GM12878 (cell line): ENCODE measurements around the gene SIKE1. TPM values are rescaled to one million over a fixed set of nuclear protein-coding genes. Genes with fewer than 3 reads are reported as not detected.

Experiments used
- ATAC-seq: fragments of 200-7000 bp; cut with Tn5 transposase; 3 replicates; pipeline ENCODE4 v1.9.1; 2020; ENCODE audit warnings: mild to moderate bottlenecking, moderate library complexity
- BruUV-seq: library from RNA; stranded (reverse); fragments of 400-500 nt; replicated peaks from 2 replicates; lab custom pipeline; 2021; lab: Mats Ljungman, UMichigan
- CTCF ChIA-PET: fragments of 300-600 bp; sonication (Branson Sonifier 250); formaldehyde crosslinking; extraction: SDS; loops from one replicate; lab custom pipeline; 2021; ENCODE audit warnings: inconsistent platforms; lab: Yijun Ruan, JAX
- POLR2A ChIA-PET: fragments of 350-600 bp; formaldehyde crosslinking; extraction: SDS; loops from one replicate; lab custom pipeline; 2021; ENCODE audit warnings: inconsistent platforms; lab: Charles Lee
- RAD21 ChIA-PET: fragments of 300-600 bp; sonication (Branson Sonifier 250); formaldehyde crosslinking; loops from one replicate; lab custom pipeline; 2023; ENCODE audit warnings: antibody characterized with exemption; ENCODE audit not compliant: unreplicated experiment; lab: Charles Lee
- SMC1A ChIA-PET: fragments of 300-600 bp; sonication (Branson Sonifier 250); formaldehyde crosslinking; loops from one replicate; lab custom pipeline; 2023; ENCODE audit not compliant: unreplicated experiment, uncharacterized antibody; lab: Charles Lee
- DNase-seq: peaks from one replicate; pipeline ENCODE4 v3.0.0-alpha.2; 2011; ENCODE audit warnings: low read depth, low spot score
- FAIRE-seq: peaks from 3 replicates; lab custom pipeline; 2011; peaks lifted over from hg19 to GRCh38; lab: Jason Lieb, UNC
- H2AFZ ChIP-seq: 2 replicates; pipeline ENCODE4 v1.6.0; 2011; ENCODE audit warnings: low read depth, low read length, control low read depth; ENCODE audit not compliant: control insufficient read depth
- H3K27ac ChIP-seq: 2 replicates; pipeline ENCODE4 v1.5.1; 2011; ENCODE audit warnings: control low read depth; ENCODE audit not compliant: control insufficient read depth, insufficient read depth
- H3K27me3 ChIP-seq, 2 experiments: replicated peaks in 1 of 2; 2 replicates each; pipeline versions ENCODE4 v1.6.0 to v1.6.1; 2011; ENCODE audit warnings: low read length in 1 of 2; ENCODE audit not compliant: control insufficient read depth in 2 of 2, insufficient read depth in 2 of 2
- H3K36me3 ChIP-seq, 2 experiments: 2 replicates each; pipeline ENCODE4 v1.5.1; 2011; ENCODE audit warnings: low read length in 1 of 2; ENCODE audit not compliant: control insufficient read depth in 2 of 2, insufficient read depth in 2 of 2
- H3K4me1 ChIP-seq: 2 replicates; pipeline ENCODE4 v1.6.1; 2011; ENCODE audit warnings: mild to moderate bottlenecking, low read length, moderate library complexity, mixed read lengths; ENCODE audit not compliant: control insufficient read depth, insufficient read depth
- H3K4me2 ChIP-seq: 2 replicates; pipeline ENCODE4 v1.6.0; 2011; ENCODE audit warnings: control low read depth; ENCODE audit not compliant: control insufficient read depth, insufficient read depth
- H3K4me3 ChIP-seq: fragments of 200-600 bp; sonication (generic); 2 replicates; pipeline ENCODE4 v1.5.1; 2016
- H3K79me2 ChIP-seq: 2 replicates; pipeline ENCODE4 v1.6.0; 2011; ENCODE audit warnings: low read length; ENCODE audit not compliant: control insufficient read depth, insufficient read depth
- H3K9ac ChIP-seq: 2 replicates; pipeline ENCODE4 v1.8.0; 2011; ENCODE audit warnings: low read length, control low read depth, mixed read lengths; ENCODE audit not compliant: control insufficient read depth, insufficient read depth
- H3K9me3 ChIP-seq: replicated peaks from 3 replicates; pipeline ENCODE4 v1.5.1; 2011; ENCODE audit warnings: mild to moderate bottlenecking, low read length; ENCODE audit not compliant: control insufficient read depth, insufficient read depth
- H4K20me1 ChIP-seq: 2 replicates; pipeline ENCODE4 v1.6.0; 2011; ENCODE audit not compliant: control insufficient read depth, insufficient read depth
- ASH2L ChIP-seq: fragments of 300-600, 200-600 bp; sonication (generic); IDR thresholded peaks from 2 replicates; pipeline ENCODE4 v1.6.1; 2017; ENCODE audit warnings: low read depth, mild to moderate bottlenecking, borderline replicate concordance
- CREB1 ChIP-seq: IDR thresholded peaks from 2 replicates; pipeline ENCODE4 v1.6.1; 2012; ENCODE audit warnings: low read depth, mild to moderate bottlenecking, inconsistent platforms
- EZH2 ChIP-seq: IDR thresholded peaks from 2 replicates; pipeline ENCODE4 v1.6.1; 2012; ENCODE audit warnings: low read depth, mild to moderate bottlenecking, control low read depth, inconsistent platforms, low read length, borderline replicate concordance; ENCODE audit not compliant: control insufficient read depth
- KDM1A ChIP-seq: fragments of 200-600 bp; sonication (generic); IDR thresholded peaks from 2 replicates; pipeline ENCODE4 v1.6.1; 2016; ENCODE audit warnings: borderline replicate concordance
- MEF2B ChIP-seq: fragments of 450-650 bp; IDR thresholded peaks from 2 replicates; pipeline ENCODE4 v1.6.1; 2018; ENCODE audit warnings: mild to moderate bottlenecking, moderate library complexity; ENCODE audit not compliant: partially characterized antibody, poor library complexity, severe bottlenecking
- MYC ChIP-seq: IDR thresholded peaks from 2 replicates; pipeline ENCODE4 v1.6.1; 2011; ENCODE audit warnings: mild to moderate bottlenecking, low read length, moderate library complexity, inconsistent platforms; ENCODE audit not compliant: insufficient read depth, insufficient replicate concordance, insufficient read length, severe bottlenecking
- NKRF ChIP-seq: fragments of 450-650 bp; conservative IDR thresholded peaks from 2 replicates; pipeline ENCODE4 v1.6.1; 2017; ENCODE audit warnings: mild to moderate bottlenecking, moderate library complexity
- NR2F1 ChIP-seq: fragments of 450-650 bp; conservative IDR thresholded peaks from 2 replicates; pipeline ENCODE4 v1.6.1; 2017; ENCODE audit warnings: mild to moderate bottlenecking
- SIX5 ChIP-seq: IDR thresholded peaks from 2 replicates; pipeline ENCODE4 v1.6.1; 2011; ENCODE audit warnings: mild to moderate bottlenecking, low read depth, low read length, moderate library complexity; ENCODE audit not compliant: severe bottlenecking
- SMAD5 ChIP-seq: IDR thresholded peaks from 2 replicates; pipeline ENCODE4 v1.6.1; 2016; ENCODE audit warnings: antibody characterized with exemption, low read depth
- TAF1 ChIP-seq: IDR thresholded peaks from 2 replicates; pipeline ENCODE4 v1.6.1; 2011; ENCODE audit warnings: mild to moderate bottlenecking, low read depth, low read length, borderline replicate concordance
- YY1 ChIP-seq: IDR thresholded peaks from 2 replicates; pipeline ENCODE4 v1.6.1; 2011; ENCODE audit warnings: low read depth, mild to moderate bottlenecking, low read length
- ZBTB11 ChIP-seq: fragments of 450-650 bp; formaldehyde crosslinking; IDR thresholded peaks from 2 replicates; pipeline ENCODE4 v1.5.0; 2022; ENCODE audit warnings: mild to moderate bottlenecking, missing genetic modification characterization
- ZNF274 ChIP-seq: IDR thresholded peaks from one replicate; pipeline ENCODE4 v1.8.0; 2011; ENCODE audit not compliant: insufficient read length, insufficient read depth
- WGBS: methylation state at CpG from one replicate; pipeline ENCODE4 v1.1.6; 2016; ENCODE audit warnings: low lambda C conversion rate; ENCODE audit not compliant: insufficient replicate concordance, insufficient coverage; ENCODE audit errors: missing lambda C conversion rate; 5-methylcytosine and 5-hydroxymethylcytosine counted together
- in situ Hi-C: fragments of 300-500 bp; cut with MboI; formaldehyde crosslinking; loops from 9 replicates; pipeline ENCODE4 v1.14.3; 2018; ENCODE audit warnings: mixed read lengths
- intact Hi-C: fragments of 100-400 bp; cut with micrococcal nuclease; formaldehyde crosslinking; loops from one replicate; pipeline ENCODE4 v1.14.2; 2022; ENCODE audit not compliant: unreplicated experiment
- polyA plus RNA-seq, 11 experiments: library from polyadenylated mRNA; depleted of rRNA in 4 of 11; unstranded in 6 of 11; stranded (reverse) in 5 of 11; fragments of >200 nt; fragmentation: Nextera tagmentation in 4 of 11; fragmentation: Illumina TruSeq in 1 of 11; extraction: Ambion mirVana in 4 of 11; extraction: Trizol in 1 of 11; gene quantifications; 1 replicate in 1 of 11; 2 replicates in 10 of 11; pipeline versions ENCODE4 v1.2.1 to v1.2.3, GENCODE V29; 2011 to 2016; ENCODE audit warnings: inconsistent platforms in 2 of 11, missing spikeins in 2 of 11, low read depth in 1 of 11
- total RNA-seq, 4 experiments: library from RNA; depleted of rRNA in 3 of 4; stranded (reverse); fragments of >200 nt in 3 of 4; fragmentation: Illumina TruSeq in 1 of 4; extraction: Trizol in 1 of 4; gene quantifications; 2 replicates each; pipeline versions ENCODE4 v1.2.1 to v1.2.3, GENCODE V29; 2013 to 2021

SIKE1 gene
- total and polyA plus RNA-seq, 10 of the 15 experiments (the other 5 are each of a cell fraction or from before 2014, with no cell fraction given), result 10.4 to 67.0 (median 45.5) TPM

GRCh38 chr1:114720492-114720891 is 60.0 kb downstream of the SIKE1 start:
- ATAC-seq, result no peak

More at GRCh38 chr1:114720492-114720891, 60.0 kb downstream of the SIKE1 start:
- no peaks in the 10 kb centered on the region for H3K9me3 ChIP-seq
- H3K4me3 ChIP-seq, result no peak overlapping the region
- peaks cover 11% of the 10 kb centered on the region for H3K79me2 ChIP-seq
- no TSS peak for BruUV-seq
- WGBS, result 96% methylated on average over 4 of the region's 4 CpGs
- RAD21 ChIA-PET, result no interaction called here
- H3K9ac ChIP-seq, result no peak overlapping the region
- FAIRE-seq, result no peak
- H3K36me3 ChIP-seq, result peaks cover 12 to 34% of the 10 kb centered on the region in 2 experiments
- POLR2A ChIA-PET, result interaction anchor here (0.6 to 1.1 kb wide), 2 partner anchors 16 kb away, joined by 3 read pairs; no protein-coding TSS in a partner anchor
- H4K20me1 ChIP-seq, result no peaks in the 10 kb centered on the region
- no peaks in the 10 kb centered on the region for H3K27me3 ChIP-seq
- no peak overlapping the region for H3K27ac ChIP-seq
- intact Hi-C loops, result no loop called here
- CTCF ChIA-PET, result interaction anchor here (0.6 to 1.5 kb wide), 5 partner anchors 8 to 251 kb away, joined by 3 to 4 read pairs (median 3); no protein-coding TSS in a partner anchor
- in situ Hi-C loops, result no loop called here
- SMC1A ChIA-PET, result interaction anchor here (0.8 to 1.7 kb wide), 4 partner anchors 10 to 357 kb away, joined by 3 to 6 read pairs (median 4); no protein-coding TSS in a partner anchor
- DNase-seq, result no peak
- H2AFZ ChIP-seq, result no peak overlapping the region
- TF ChIP-seq YY1, result no peak
- no peak for TF ChIP-seq MYC
- TF ChIP-seq ZNF274, result no peak
- TF ChIP-seq ASH2L, result no peak
- no peak for TF ChIP-seq MEF2B
- no peak for TF ChIP-seq CREB1
- TF ChIP-seq ZBTB11 (CRISPR knock-in tag), result no peak
- no peak for TF ChIP-seq TAF1
- no peak for TF ChIP-seq KDM1A
- no peak for TF ChIP-seq SMAD5
- no peak for TF ChIP-seq NKRF
- TF ChIP-seq NR2F1, result no peak
- TF ChIP-seq SIX5, result no peak
- TF ChIP-seq EZH2, result no peak
- TF ChIP-seq, all 136 proteins: peak for 0
- Histone ChIP-seq H3K4me2 (no peak overlapping the region), H3K4me1 (no peaks in the 10 kb centered on the region)
